Astrocyte (in vitro differentiated cells and primary cell): Measurements from ENCODE around the gene STK33. TPM values are rescaled to one million over a fixed set of nuclear protein-coding genes. Genes with fewer than 3 reads are reported as not detected.

Experiments used
- DNase-seq: peaks from one replicate; pipeline ENCODE4 v3.0.0-alpha.2; 2010; ENCODE audit warnings: low read depth
- FAIRE-seq: peaks from 2 replicates; lab custom pipeline; 2011; peaks lifted over from hg19 to GRCh38; lab: Jason Lieb, UNC
- H2AFZ ChIP-seq: 2 replicates; pipeline ENCODE4 v1.6.0; 2012; ENCODE audit warnings: low read depth, low read length, inconsistent platforms
- H3K27ac ChIP-seq: 2 replicates; pipeline ENCODE4 v1.5.1; 2011; ENCODE audit warnings: low read depth, low read length, inconsistent platforms
- H3K27me3 ChIP-seq: 2 replicates; pipeline ENCODE4 v1.6.0; 2011; ENCODE audit warnings: low read length, inconsistent platforms; ENCODE audit not compliant: insufficient read depth
- H3K36me3 ChIP-seq: 2 replicates; pipeline ENCODE4 v1.5.1; 2011; ENCODE audit warnings: low read length, inconsistent platforms; ENCODE audit not compliant: insufficient read depth
- H3K4me1 ChIP-seq: 2 replicates; pipeline ENCODE4 v1.5.1; 2011; ENCODE audit warnings: low read length, inconsistent platforms; ENCODE audit not compliant: insufficient read depth
- H3K4me2 ChIP-seq: 2 replicates; pipeline ENCODE4 v1.6.0; 2012; ENCODE audit warnings: low read length, inconsistent platforms
- H3K4me3 ChIP-seq: 2 replicates; pipeline ENCODE4 v1.5.1; 2011; ENCODE audit warnings: low read depth, mild to moderate bottlenecking, low read length, inconsistent platforms; ENCODE audit not compliant: insufficient read depth
- H3K79me2 ChIP-seq: 2 replicates; pipeline ENCODE4 v1.6.0; 2012; ENCODE audit warnings: mild to moderate bottlenecking, low read length, inconsistent platforms; ENCODE audit not compliant: insufficient read depth
- H3K9ac ChIP-seq: 2 replicates; pipeline ENCODE4 v1.6.0; 2012; ENCODE audit warnings: mild to moderate bottlenecking, low read length, inconsistent platforms
- H3K9me3 ChIP-seq: 2 replicates; pipeline ENCODE4 v1.5.1; 2012; ENCODE audit warnings: low read depth, mild to moderate bottlenecking, low read length, inconsistent platforms; ENCODE audit not compliant: insufficient read depth
- H4K20me1 ChIP-seq: 2 replicates; pipeline ENCODE4 v1.6.0; 2012; ENCODE audit warnings: low read length, inconsistent platforms; ENCODE audit not compliant: insufficient read depth
- H3K27ac Mint-ChIP-seq: one replicate; pipeline ENCODE4 v1.8.0; 2021; ENCODE audit warnings: mild to moderate bottlenecking, mixed read lengths; ENCODE audit not compliant: unreplicated experiment
- H3K27me3 Mint-ChIP-seq: one replicate; pipeline ENCODE4 v1.8.0; 2021; ENCODE audit warnings: low read depth, mixed read lengths; ENCODE audit not compliant: unreplicated experiment
- H3K36me3 Mint-ChIP-seq: one replicate; pipeline ENCODE4 v1.8.0; 2021; ENCODE audit warnings: low read depth, mixed read lengths; ENCODE audit not compliant: unreplicated experiment
- H3K4me1 Mint-ChIP-seq: one replicate; pipeline ENCODE4 v1.8.0; 2021; ENCODE audit warnings: low read depth, mixed read lengths; ENCODE audit not compliant: unreplicated experiment
- H3K4me3 Mint-ChIP-seq: one replicate; pipeline ENCODE4 v1.8.0; 2021; ENCODE audit warnings: mild to moderate bottlenecking, moderate library complexity, mixed read lengths; ENCODE audit not compliant: unreplicated experiment
- H3K9me3 Mint-ChIP-seq: one replicate; pipeline ENCODE4 v1.8.0; 2021; ENCODE audit warnings: mild to moderate bottlenecking, mixed read lengths; ENCODE audit not compliant: unreplicated experiment
- CTCF ChIP-seq: IDR thresholded peaks from 2 replicates; pipeline ENCODE4 v1.5.1; 2011; ENCODE audit warnings: low read depth, mild to moderate bottlenecking, inconsistent platforms, low read length, moderate library complexity; ENCODE audit not compliant: insufficient read depth
- EZH2 ChIP-seq: IDR thresholded peaks from 2 replicates; pipeline ENCODE4 v1.6.1; 2012; ENCODE audit warnings: mild to moderate bottlenecking, low read length, inconsistent platforms; ENCODE audit not compliant: insufficient read depth
- total RNA-seq: library from RNA; stranded (reverse); gene quantifications from 2 replicates; pipeline ENCODE4 v1.2.1, GENCODE V29; 2021

The STK33 gene
- total RNA-seq, 1 donor from 2014 or later: 7.5 TPM

GRCh38 chr11:8603696-8604077, 9.7 kb upstream of the STK33 start:
- Histone ChIP-seq H3K27ac (peak overlapping the region; percentile 45), H4K20me1 (no peaks in the 10 kb centered on the region), H3K79me2 (no peaks in the 10 kb centered on the region), H3K9me3 (no peaks in the 10 kb centered on the region), H3K9ac (no peak overlapping the region), H3K27me3 (no peaks in the 10 kb centered on the region), H2AFZ (no peak overlapping the region), H3K4me1 (peaks cover 7% of the 10 kb centered on the region), H3K36me3 (no peaks in the 10 kb centered on the region), H3K4me2 (peak overlapping the region; percentile 14), H3K4me3 (no peak overlapping the region)
- Mint-ChIP-seq H3K4me1 (peaks cover 16% of the 10 kb centered on the region), H3K9me3 (peaks cover 3% of the 10 kb centered on the region), H3K36me3 (no peaks in the 10 kb centered on the region), H3K4me3 (no peak overlapping the region), H3K27me3 (no peaks in the 10 kb centered on the region), H3K27ac (no peak overlapping the region)
- TF ChIP-seq CTCF (no peak), EZH2 (no peak)
- FAIRE-seq (no peak), DNase-seq (peak; percentile 30)

- FAIRE-seq (no peak), DNase-seq (no peak)
- peaks cover 4% of the 10 kb centered on the region for H3K27me3 Mint-ChIP-seq
- Histone ChIP-seq H3K27ac (no peak overlapping the region), H3K27me3 (no peaks in the 10 kb centered on the region), H2AFZ (no peak overlapping the region), H3K9ac (no peak overlapping the region), H3K9me3 (no peaks in the 10 kb centered on the region), H3K4me2 (no peak overlapping the region), H3K4me3 (no peak overlapping the region), H3K36me3 (no peaks in the 10 kb centered on the region), H3K79me2 (no peaks in the 10 kb centered on the region), H3K4me1 (peaks cover 7% of the 10 kb centered on the region), H4K20me1 (no peaks in the 10 kb centered on the region)
- peaks cover 3% of the 10 kb centered on the region for H3K9me3 Mint-ChIP-seq
- H3K36me3 Mint-ChIP-seq: no peaks in the 10 kb centered on the region
- H3K27ac Mint-ChIP-seq: no peak overlapping the region
- peaks cover 13% of the 10 kb centered on the region for H3K4me1 Mint-ChIP-seq
- H3K4me3 Mint-ChIP-seq: no peak overlapping the region
- TF ChIP-seq CTCF: no peak
- TF ChIP-seq EZH2: no peak
These were observed 7.5 kb upstream of the STK33 start for GRCh38 chr11:8601376-8602133.

- no peak overlapping the region for H3K4me2 ChIP-seq
- TF ChIP-seq CTCF: no peak
- no peak for TF ChIP-seq EZH2
- no peak overlapping the region for H2AFZ ChIP-seq
- no peak overlapping the region for H3K4me3 ChIP-seq
- FAIRE-seq (no peak), DNase-seq (no peak)
- H3K79me2 ChIP-seq: no peaks in the 10 kb centered on the region
- peaks cover 7% of the 10 kb centered on the region for H3K27me3 Mint-ChIP-seq
- no peak overlapping the region for H3K9ac ChIP-seq
- H3K4me1 Mint-ChIP-seq: no peaks in the 10 kb centered on the region
- no peak overlapping the region for H3K27ac Mint-ChIP-seq
- peaks cover 3% of the 10 kb centered on the region for H3K9me3 Mint-ChIP-seq
- no peaks in the 10 kb centered on the region for H4K20me1 ChIP-seq
- H3K27me3 ChIP-seq: no peaks in the 10 kb centered on the region
- H3K27ac ChIP-seq: no peak overlapping the region
- no peaks in the 10 kb centered on the region for H3K36me3 Mint-ChIP-seq
- H3K4me1 ChIP-seq: peaks cover 4% of the 10 kb centered on the region
- H3K36me3 ChIP-seq: no peaks in the 10 kb centered on the region
- no peaks in the 10 kb centered on the region for H3K9me3 ChIP-seq
- H3K4me3 Mint-ChIP-seq: no peak overlapping the region
These were observed 4.5 kb upstream of the STK33 start for GRCh38 chr11:8598506-8598905.
